ENCODE measurements around the gene WFIKKN2.
A peak's percentile ranks its signal among the peaks of the same experiment; 100 is the strongest.

The WFIKKN2 gene

GRCh38 chr17:50861822-50862528 lies 26.6 kb downstream of the WFIKKN2 start:
- Histone ChIP-seq H3K9me3 (ENCODE audit: control insufficient read depth, low read length) (no peaks in the 10 kb centered on the region), H3K4me1 (ENCODE audit: control insufficient read depth, insufficient read depth, low read length) (peaks cover 33% of the 10 kb centered on the region), H3K27me3 (replicated peaks; ENCODE audit: control insufficient read depth, insufficient read depth, low read length) (no peaks in the 10 kb centered on the region), H3K36me3 (ENCODE audit: control insufficient read depth, insufficient read depth, low read length, severe bottlenecking) (peaks cover 33% of the 10 kb centered on the region), H3K9ac (ENCODE audit: low read length) (peak overlapping the region; percentile 98), H3K4me3 (ENCODE audit: low read length) (peak overlapping the region; percentile 92)
- DNase-seq (ENCODE audit: low read depth): peak; percentile 52

DNA sequence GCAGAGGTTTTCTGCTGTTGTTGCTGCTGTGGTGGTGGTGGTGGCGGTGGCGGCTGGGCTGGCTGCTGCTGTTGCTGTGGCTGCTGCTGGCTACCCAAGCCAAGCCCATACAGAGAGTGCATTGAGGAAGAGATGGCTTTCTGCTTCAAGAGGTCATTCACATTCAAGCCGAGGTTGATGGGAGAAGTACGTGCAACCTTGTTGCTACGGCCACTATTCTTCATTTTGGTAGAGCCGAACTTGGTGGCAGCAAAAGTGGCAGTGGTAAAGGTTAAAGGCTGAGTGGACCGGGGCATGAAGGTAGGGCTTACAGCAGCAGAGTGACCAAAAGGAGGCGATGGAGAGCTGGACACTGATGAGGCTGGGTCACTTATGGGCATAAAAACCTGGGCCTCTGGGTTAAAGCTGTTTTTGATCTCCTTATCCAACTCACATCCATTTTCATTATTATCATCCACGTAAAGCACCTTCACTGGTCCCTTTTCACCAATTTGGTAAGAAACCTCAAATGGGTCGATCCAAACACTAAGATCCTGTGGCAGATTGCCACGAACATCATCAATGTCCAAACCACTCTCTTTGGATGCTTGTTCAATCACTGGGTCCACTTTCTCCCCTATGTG lies 27.9 kb downstream of the WFIKKN2 start:
- DNase-seq (ENCODE audit: low read depth): peak; percentile 54
- Histone ChIP-seq H3K9me3 (ENCODE audit: control insufficient read depth, low read length) (no peaks in the 10 kb centered on the region), H3K4me3 (ENCODE audit: low read length) (peak overlapping the region; percentile 92)

GRCh38 chr17:50863931-50864330 lies 28.5 kb downstream of the WFIKKN2 start:
- peaks cover 43% of the 10 kb centered on the region for H3K4me1 ChIP-seq (ENCODE audit: control insufficient read depth, insufficient read depth, low read length)
- no peaks in the 10 kb centered on the region for H3K27me3 ChIP-seq (replicated peaks; ENCODE audit: control insufficient read depth, insufficient read depth, low read length)
- peak overlapping the region; percentile 98 for H3K9ac ChIP-seq (ENCODE audit: low read length)
- peak overlapping the region; percentile 92 for H3K4me3 ChIP-seq (ENCODE audit: low read length)
- DNase-seq (ENCODE audit: low read depth): no peak
- H3K9me3 ChIP-seq (ENCODE audit: control insufficient read depth, low read length): no peaks in the 10 kb centered on the region
- peaks cover 33% of the 10 kb centered on the region for H3K36me3 ChIP-seq (ENCODE audit: control insufficient read depth, insufficient read depth, low read length, severe bottlenecking)

More for the DNA sequence above, 27.9 kb downstream of the WFIKKN2 start:
- Histone ChIP-seq H3K9ac (ENCODE audit: low read length) (peak overlapping the region; percentile 98), H3K4me1 (ENCODE audit: control insufficient read depth, insufficient read depth, low read length) (peaks cover 38% of the 10 kb centered on the region), H3K36me3 (ENCODE audit: control insufficient read depth, insufficient read depth, low read length, severe bottlenecking) (peaks cover 33% of the 10 kb centered on the region), H3K27me3 (replicated peaks; ENCODE audit: control insufficient read depth, insufficient read depth, low read length) (no peaks in the 10 kb centered on the region)

DNA sequence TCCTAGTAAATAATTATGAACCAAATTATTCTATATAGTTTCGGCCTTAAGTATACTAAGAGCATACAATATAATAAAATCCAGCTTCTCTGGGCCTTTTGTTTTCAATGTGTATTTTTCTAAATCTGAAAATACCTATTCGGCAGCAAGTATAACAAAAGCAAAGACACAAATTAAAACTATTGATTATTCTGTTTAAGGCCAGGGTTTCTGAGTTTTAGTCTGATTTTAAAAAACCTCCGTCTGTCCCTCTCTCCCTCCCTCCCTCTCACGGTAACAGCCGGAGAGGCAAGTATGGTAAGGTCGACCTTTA lies 29.3 kb downstream of the WFIKKN2 start:
- Histone ChIP-seq H3K4me3 (ENCODE audit: low read length) (peak overlapping the region; percentile 92), H3K36me3 (ENCODE audit: control insufficient read depth, insufficient read depth, low read length, severe bottlenecking) (peaks cover 33% of the 10 kb centered on the region), H3K9me3 (ENCODE audit: control insufficient read depth, low read length) (no peaks in the 10 kb centered on the region), H3K9ac (ENCODE audit: low read length) (peak overlapping the region; percentile 98), H3K4me1 (ENCODE audit: control insufficient read depth, insufficient read depth, low read length) (peaks cover 43% of the 10 kb centered on the region), H3K27me3 (replicated peaks; ENCODE audit: control insufficient read depth, insufficient read depth, low read length) (no peaks in the 10 kb centered on the region)
- DNase-seq (ENCODE audit: low read depth): no peak

DNA sequence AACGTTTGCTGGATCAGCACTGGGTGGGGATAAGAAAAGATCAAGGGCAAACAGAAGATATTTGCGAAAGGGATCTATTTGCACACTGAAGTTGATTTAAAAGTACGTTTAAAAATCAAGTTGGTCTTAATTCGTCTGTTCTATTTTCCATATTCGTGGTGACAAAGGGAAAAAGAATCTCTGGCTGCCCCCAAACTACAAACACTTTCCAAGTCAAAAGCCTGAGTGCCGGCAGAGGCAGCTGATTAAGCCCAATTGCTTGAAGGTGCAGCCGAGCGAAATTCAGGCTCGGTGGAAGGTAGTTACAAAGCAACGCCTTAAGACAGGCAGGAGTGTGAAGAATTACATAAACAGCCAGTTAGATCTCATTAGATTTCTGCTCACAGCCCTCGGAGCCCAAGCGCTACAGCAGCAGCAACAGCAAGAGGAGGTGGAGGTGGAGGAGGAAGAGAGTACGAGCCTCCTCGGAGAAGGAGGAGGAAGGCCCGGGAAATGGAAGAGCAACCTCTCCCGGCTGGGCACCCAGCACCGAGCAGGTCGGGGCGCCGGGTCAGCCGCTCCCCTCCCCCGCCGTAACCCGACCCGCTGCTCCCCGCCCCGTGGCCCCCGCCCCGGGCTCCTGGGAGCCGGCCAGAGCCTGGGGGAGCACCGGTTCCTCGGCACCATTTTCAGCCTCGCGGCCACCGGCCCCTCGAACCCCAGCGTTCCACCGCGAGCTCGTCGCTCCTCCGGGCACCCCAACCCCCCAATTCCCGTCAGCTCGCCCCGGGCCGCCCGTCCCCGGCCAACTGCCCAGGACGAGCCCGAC lies 29.9 kb downstream of the WFIKKN2 start:
- peaks cover 33% of the 10 kb centered on the region for H3K36me3 ChIP-seq (ENCODE audit: control insufficient read depth, insufficient read depth, low read length, severe bottlenecking)
- H3K27me3 ChIP-seq (replicated peaks; ENCODE audit: control insufficient read depth, insufficient read depth, low read length): no peaks in the 10 kb centered on the region
- DNase-seq (ENCODE audit: low read depth): peak; percentile 73
- H3K4me3 ChIP-seq (ENCODE audit: low read length): peak overlapping the region; percentile 92
- peak overlapping the region; percentile 98 for H3K9ac ChIP-seq (ENCODE audit: low read length)
- peaks cover 43% of the 10 kb centered on the region for H3K4me1 ChIP-seq (ENCODE audit: control insufficient read depth, insufficient read depth, low read length)
- no peaks in the 10 kb centered on the region for H3K9me3 ChIP-seq (ENCODE audit: control insufficient read depth, low read length)

- Histone ChIP-seq H3K36me3 (ENCODE audit: control insufficient read depth, insufficient read depth, low read length, severe bottlenecking) (peaks cover 31% of the 10 kb centered on the region), H3K4me1 (ENCODE audit: control insufficient read depth, insufficient read depth, low read length) (peaks cover 43% of the 10 kb centered on the region), H3K9ac (ENCODE audit: low read length) (peak overlapping the region; percentile 98), H3K27me3 (replicated peaks; ENCODE audit: control insufficient read depth, insufficient read depth, low read length) (no peaks in the 10 kb centered on the region), H3K9me3 (ENCODE audit: control insufficient read depth, low read length) (no peaks in the 10 kb centered on the region), H3K4me3 (ENCODE audit: low read length) (peak overlapping the region; percentile 92)
- no peak for DNase-seq (ENCODE audit: low read depth)
These were observed 30.5 kb downstream of the WFIKKN2 start for GRCh38 chr17:50865868-50866260.

DNA sequence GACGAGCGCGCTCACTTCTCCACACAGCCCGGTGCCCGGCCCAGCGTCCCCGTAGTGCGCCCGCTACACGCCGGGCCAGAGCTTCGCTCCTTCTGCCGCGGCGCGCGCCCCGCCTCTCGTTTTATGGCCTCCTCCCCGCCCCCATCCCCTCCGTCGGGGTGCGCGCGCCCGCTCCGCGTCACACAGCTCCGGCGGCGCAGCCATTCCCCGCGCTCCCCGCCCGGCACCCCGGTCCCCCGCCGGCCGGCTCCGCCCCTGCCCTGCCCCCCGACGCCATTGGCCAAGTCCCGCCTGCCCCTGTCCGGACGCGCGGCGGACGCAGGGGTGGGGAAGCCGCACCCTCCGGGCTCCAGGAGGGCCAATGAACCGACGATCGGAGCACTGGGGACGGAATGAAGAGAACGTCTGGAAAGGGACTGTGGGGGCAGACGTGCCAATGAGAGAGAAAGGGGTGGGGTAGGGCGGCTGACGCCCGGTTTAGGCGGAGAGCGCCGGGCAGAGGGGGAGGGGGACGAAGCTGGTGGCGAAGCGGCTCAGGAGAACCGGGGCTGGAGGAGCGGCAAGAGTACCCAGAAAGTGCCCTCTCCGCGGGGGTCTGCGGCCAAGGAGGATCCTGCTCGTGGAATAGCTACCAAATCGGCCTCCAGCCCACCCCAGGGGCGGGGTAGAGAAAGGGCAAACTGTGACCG lies 31.0 kb downstream of the WFIKKN2 start, which contains the start of gene TOB1:
TOB1 (minus strand) TSS at position 94 of the 689 bp plus-strand sequence. CDS start 2,337 bp downstream, outside the sequence.
- Histone ChIP-seq H3K4me1 (ENCODE audit: control insufficient read depth, insufficient read depth, low read length) (peaks cover 40% of the 10 kb centered on the region), H3K9ac (ENCODE audit: low read length) (peak within 1 kb of the TSS; percentile 98), H3K27me3 (replicated peaks; ENCODE audit: control insufficient read depth, insufficient read depth, low read length) (no peaks in the 10 kb centered on the region)

DNA sequence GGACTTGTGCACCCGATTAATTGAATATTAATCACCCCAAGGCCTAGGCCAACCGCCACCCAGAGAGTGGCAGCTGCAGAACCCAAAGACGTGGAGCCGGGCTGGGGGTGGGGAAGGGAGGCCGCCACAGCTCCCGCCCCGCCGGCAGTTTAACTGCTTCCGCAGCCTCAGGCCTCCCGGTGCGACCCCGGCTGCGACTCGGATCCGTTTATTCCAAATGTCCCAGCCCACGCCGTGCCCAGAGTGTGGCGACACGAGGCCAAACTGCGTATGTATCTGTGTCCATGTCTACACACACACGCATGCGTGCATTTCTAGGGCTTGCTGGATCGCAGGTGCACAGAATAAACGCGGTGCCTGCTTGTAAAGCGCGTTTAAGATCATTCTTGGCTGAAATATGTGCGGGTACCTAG lies 31.6 kb downstream of the WFIKKN2 start:
- peaks cover 34% of the 10 kb centered on the region for H3K4me1 ChIP-seq (ENCODE audit: control insufficient read depth, insufficient read depth, low read length)
- peaks cover 20% of the 10 kb centered on the region for H3K36me3 ChIP-seq (ENCODE audit: control insufficient read depth, insufficient read depth, low read length, severe bottlenecking)
- no peaks in the 10 kb centered on the region for H3K27me3 ChIP-seq (replicated peaks; ENCODE audit: control insufficient read depth, insufficient read depth, low read length)
- DNase-seq (ENCODE audit: low read depth): peak; percentile 78
- H3K4me3 ChIP-seq (ENCODE audit: low read length): peak overlapping the region; percentile 87
- H3K9ac ChIP-seq (ENCODE audit: low read length): peak overlapping the region; percentile 98
- H3K9me3 ChIP-seq (ENCODE audit: control insufficient read depth, low read length): no peaks in the 10 kb centered on the region

More for the DNA sequence above, 31.0 kb downstream of the WFIKKN2 start, which contains the start of gene TOB1:
- H3K36me3 ChIP-seq (ENCODE audit: control insufficient read depth, insufficient read depth, low read length, severe bottlenecking): peaks cover 26% of the 10 kb centered on the region
- DNase-seq (ENCODE audit: low read depth): peak; percentile 99
- peak within 1 kb of the TSS; percentile 92 for H3K4me3 ChIP-seq (ENCODE audit: low read length)
- H3K9me3 ChIP-seq (ENCODE audit: control insufficient read depth, low read length): no peaks in the 10 kb centered on the region

- DNase-seq (ENCODE audit: low read depth): peak; percentile 96
- H3K27me3 ChIP-seq (replicated peaks; ENCODE audit: control insufficient read depth, insufficient read depth, low read length): no peaks in the 10 kb centered on the region
- peaks cover 14% of the 10 kb centered on the region for H3K36me3 ChIP-seq (ENCODE audit: control insufficient read depth, insufficient read depth, low read length, severe bottlenecking)
- peaks cover 30% of the 10 kb centered on the region for H3K4me1 ChIP-seq (ENCODE audit: control insufficient read depth, insufficient read depth, low read length)
- peak overlapping the region; percentile 87 for H3K4me3 ChIP-seq (ENCODE audit: low read length)
- H3K9me3 ChIP-seq (ENCODE audit: control insufficient read depth, low read length): no peaks in the 10 kb centered on the region
- H3K9ac ChIP-seq (ENCODE audit: low read length): peak overlapping the region; percentile 98
These were observed 32.2 kb downstream of the WFIKKN2 start for GRCh38 chr17:50867363-50868139.

GRCh38 chr17:50868140-50868438 lies 32.7 kb downstream of the WFIKKN2 start:
- Histone ChIP-seq H3K4me1 (ENCODE audit: control insufficient read depth, insufficient read depth, low read length) (peaks cover 30% of the 10 kb centered on the region), H3K9me3 (ENCODE audit: control insufficient read depth, low read length) (no peaks in the 10 kb centered on the region), H3K27me3 (replicated peaks; ENCODE audit: control insufficient read depth, insufficient read depth, low read length) (no peaks in the 10 kb centered on the region), H3K9ac (ENCODE audit: low read length) (peak overlapping the region; percentile 98), H3K36me3 (ENCODE audit: control insufficient read depth, insufficient read depth, low read length, severe bottlenecking) (peaks cover 9% of the 10 kb centered on the region), H3K4me3 (ENCODE audit: low read length) (peak overlapping the region; percentile 87)
- DNase-seq (ENCODE audit: low read depth): no peak
